Ascending aorta (tissue), 2 donors: Measurements from ENCODE around the gene SLC1A2. TPM values are rescaled to one million over a fixed set of nuclear protein-coding genes. Genes with fewer than 3 reads are reported as not detected.

Experiments
- DNase-seq, 2 donors: peaks; one replicate each; pipeline ENCODE4 v3.0.0-alpha.2; 2019; ENCODE audit warnings: low spot score in 2 of 2
- H3K27ac ChIP-seq, 2 donors: fragments of 200-600 bp; sonication (generic); one replicate each; pipeline ENCODE4 v1.5.1; 2016 to 2017; ENCODE audit warnings: mild to moderate bottlenecking in 1 of 2
- H3K27me3 ChIP-seq: fragments of 200-600 bp; sonication (generic); one replicate; pipeline ENCODE4 v1.5.1; 2017
- H3K36me3 ChIP-seq, 2 donors: fragments of 200-600 bp; sonication (generic); one replicate each; pipeline ENCODE4 v1.5.1; 2016
- H3K4me1 ChIP-seq, 2 donors: fragments of 200-600 bp; sonication (generic); one replicate each; pipeline ENCODE4 v1.5.1; 2016 to 2017; ENCODE audit warnings: mild to moderate bottlenecking in 1 of 2
- H3K4me3 ChIP-seq, 2 donors: fragments of 200-600 bp; sonication (generic); one replicate each; pipeline ENCODE4 v1.5.1; 2016 to 2017; ENCODE audit warnings: mild to moderate bottlenecking in 1 of 2
- H3K9me3 ChIP-seq, 2 donors: fragments of 200-600 bp; sonication (generic); one replicate each; pipeline ENCODE4 v1.5.1; 2016
- CTCF ChIP-seq, 3 experiments: fragments of 200-600 bp in 2 of 3; fragments of 450-650 bp in 1 of 3; sonication (generic) in 2 of 3; IDR thresholded peaks; one replicate each; pipeline ENCODE4 v1.5.1; 2016 to 2019; ENCODE audit warnings: antibody characterized with exemption in 3 of 3, mild to moderate bottlenecking in 1 of 3, moderate library complexity in 1 of 3
- intact Hi-C: fragments of 100-400 bp; cut with DNase I; formaldehyde crosslinking; loops from one replicate; pipeline ENCODE4 v1.15.1; 2023
- total RNA-seq: library from RNA; depleted of rRNA; stranded (reverse); fragments of >200 nt; gene quantifications from one replicate; pipeline ENCODE4 v1.1.0, GENCODE V29; 2016

Gene SLC1A2
- total RNA-seq, 1 donor from 2014 or later = 0.32 TPM

GRCh38 chr11:35376118-35376510 lies 43.2 kb downstream of the SLC1A2 start:
- DNase-seq = no peak
- Histone ChIP-seq H3K4me1 (no peaks in the 10 kb centered on the region), H3K27ac (no peak overlapping the region), H3K4me3 (no peak overlapping the region), H3K27me3 (no peaks in the 10 kb centered on the region), H3K36me3 (no peaks in the 10 kb centered on the region), H3K9me3 (no peaks in the 10 kb centered on the region)
- intact Hi-C loops = no loop called here
- no peak for TF ChIP-seq CTCF (IDR thresholded peaks at IDR 0.05)

- no peak overlapping the region for H3K4me3 ChIP-seq
- H3K27ac ChIP-seq = no peak overlapping the region
- TF ChIP-seq CTCF (IDR thresholded peaks at IDR 0.05) = no peak
- intact Hi-C loops = no loop called here
- DNase-seq = no peak
- H3K9me3 ChIP-seq = no peaks in the 10 kb centered on the region
- no peaks in the 10 kb centered on the region for H3K36me3 ChIP-seq
- no peaks in the 10 kb centered on the region for H3K27me3 ChIP-seq
- no peaks in the 10 kb centered on the region for H3K4me1 ChIP-seq
These were observed 43.8 kb downstream of the SLC1A2 start for GRCh38 chr11:35375332-35376117.

GRCh38 chr11:35373284-35373933 lies 45.9 kb downstream of the SLC1A2 start:
- no peaks in the 10 kb centered on the region for H3K27me3 ChIP-seq
- intact Hi-C loops = no loop called here
- no peaks in the 10 kb centered on the region for H3K9me3 ChIP-seq
- H3K4me3 ChIP-seq = no peak overlapping the region
- H3K27ac ChIP-seq = no peak overlapping the region
- H3K36me3 ChIP-seq = no peaks in the 10 kb centered on the region
- TF ChIP-seq CTCF (IDR thresholded peaks at IDR 0.05) = no peak
- no peaks in the 10 kb centered on the region for H3K4me1 ChIP-seq
- no peak for DNase-seq

- Histone ChIP-seq H3K36me3 (no peaks in the 10 kb centered on the region), H3K9me3 (no peaks in the 10 kb centered on the region), H3K4me1 (peaks cover 0 to 5% of the 10 kb centered on the region in 2 donors), H3K27me3 (no peaks in the 10 kb centered on the region), H3K27ac (no peak overlapping the region), H3K4me3 (no peak overlapping the region)
- no peak for DNase-seq
- TF ChIP-seq CTCF (IDR thresholded peaks at IDR 0.05) = no peak
- intact Hi-C loops = no loop called here
These were observed 46.6 kb downstream of the SLC1A2 start for GRCh38 chr11:35372565-35373283.

GRCh38 chr11:35367491-35367890 lies 51.9 kb downstream of the SLC1A2 start:
- H3K36me3 ChIP-seq = no peaks in the 10 kb centered on the region
- no peak for TF ChIP-seq CTCF (IDR thresholded peaks at IDR 0.05)
- no peak overlapping the region for H3K4me3 ChIP-seq
- H3K9me3 ChIP-seq = no peaks in the 10 kb centered on the region
- no peak for DNase-seq
- no peaks in the 10 kb centered on the region for H3K27me3 ChIP-seq
- intact Hi-C loops = loop anchor here (2.0 to 10.0 kb wide), 5 partner anchors 19 to 1103 kb away; no protein-coding TSS in a partner anchor
- H3K27ac ChIP-seq = peak overlapping the region; percentile 8 to 51
- H3K4me1 ChIP-seq = peaks cover 5 to 29% of the 10 kb centered on the region in 2 donors
